HG03175 (cell line): Measurements from ENCODE around the gene MCM9.
"Not testable (repeated sequence)": the region's sequence is repeated elsewhere in the genome, so short reads cannot be mapped to it uniquely, and the experiment has no call there.

Experiments
- ATAC-seq: cut with Tn5 transposase; IDR thresholded peaks from one replicate; pipeline ENCODE4 v1.9.1; 2021; ENCODE audit warnings: mild to moderate bottlenecking, moderate library complexity; ENCODE audit not compliant: unreplicated experiment

MCM9 gene

DNA sequence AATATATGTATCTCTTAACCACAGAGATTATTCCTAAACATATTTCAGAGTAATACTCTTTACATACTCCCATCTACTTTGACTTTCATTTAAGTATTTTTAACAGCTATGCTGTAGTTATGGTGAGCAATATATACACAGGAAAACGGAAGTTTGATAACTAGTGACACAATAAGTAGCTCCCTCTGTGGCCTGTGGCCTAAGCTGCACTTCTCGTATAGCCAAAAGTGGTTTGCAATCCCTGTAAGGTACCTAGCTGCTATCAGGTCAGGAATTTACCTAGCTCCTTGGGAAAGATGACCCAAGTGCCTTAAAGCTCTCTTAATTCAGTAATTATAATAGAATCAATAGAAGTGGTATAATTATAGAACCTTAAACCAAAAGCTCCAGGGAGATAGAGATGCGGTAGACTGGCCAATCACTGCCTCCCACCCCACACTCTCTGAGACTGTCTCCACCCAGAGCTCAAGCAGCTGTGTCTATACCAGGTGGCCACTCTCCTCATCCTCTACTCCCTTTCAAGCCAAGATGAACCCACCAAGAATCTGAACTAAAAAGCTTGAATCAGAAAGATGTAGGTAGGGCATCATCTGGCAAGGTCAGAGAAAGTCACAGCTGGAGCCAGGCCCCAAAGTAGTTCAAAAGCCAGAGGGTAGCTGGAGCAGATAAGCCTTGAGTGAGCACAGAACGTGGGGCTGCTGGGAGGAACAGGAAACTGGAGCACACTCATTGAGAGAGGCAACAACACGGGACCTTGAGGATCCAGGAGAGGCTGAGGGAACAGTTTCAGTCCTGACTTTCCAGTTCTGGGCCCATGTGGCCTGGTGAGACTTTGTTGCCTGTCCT, 125.9 kb downstream of the MCM9 start:
- peak; percentile 72 for ATAC-seq

- ATAC-seq = no peak
Observed at GRCh38 chr6:118804091-118804490, 130.9 kb downstream of the MCM9 start.

GRCh38 chr6:118801257-118801656, 133.7 kb downstream of the MCM9 start:
- no peak for ATAC-seq

GRCh38 chr6:118800394-118801071, 134.4 kb downstream of the MCM9 start:
- peak; percentile 96 for ATAC-seq

GRCh38 chr6:118799826-118800225, 135.1 kb downstream of the MCM9 start:
- no peak for ATAC-seq

GRCh38 chr6:118796548-118796947, 138.4 kb downstream of the MCM9 start:
- not testable (repeated sequence) for ATAC-seq

- no peak for ATAC-seq
Observed at GRCh38 chr6:118791499-118791898, 143.5 kb downstream of the MCM9 start.

DNA sequence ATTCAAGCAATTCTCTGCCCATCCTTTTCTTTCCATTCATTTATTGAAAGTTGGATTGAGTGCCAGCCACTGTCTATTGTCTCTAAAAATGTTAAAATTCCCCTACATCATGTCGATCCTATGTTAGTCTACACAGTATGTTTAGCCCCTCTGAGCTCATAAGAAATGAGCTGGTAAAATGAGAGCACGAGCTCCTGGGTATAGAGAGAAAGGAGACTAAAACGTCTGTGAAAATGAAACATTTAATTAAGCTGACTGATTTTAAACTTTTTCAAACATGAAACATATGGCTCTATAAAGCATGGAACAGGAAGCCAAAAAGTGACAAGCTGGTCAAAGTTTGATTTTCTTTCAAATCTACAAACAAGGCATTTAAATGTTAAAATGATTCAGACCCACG, 145.0 kb downstream of the MCM9 start:
- ATAC-seq = no peak

- ATAC-seq = no peak
Observed at GRCh38 chr6:118789419-118789818, 145.5 kb downstream of the MCM9 start.

DNA sequence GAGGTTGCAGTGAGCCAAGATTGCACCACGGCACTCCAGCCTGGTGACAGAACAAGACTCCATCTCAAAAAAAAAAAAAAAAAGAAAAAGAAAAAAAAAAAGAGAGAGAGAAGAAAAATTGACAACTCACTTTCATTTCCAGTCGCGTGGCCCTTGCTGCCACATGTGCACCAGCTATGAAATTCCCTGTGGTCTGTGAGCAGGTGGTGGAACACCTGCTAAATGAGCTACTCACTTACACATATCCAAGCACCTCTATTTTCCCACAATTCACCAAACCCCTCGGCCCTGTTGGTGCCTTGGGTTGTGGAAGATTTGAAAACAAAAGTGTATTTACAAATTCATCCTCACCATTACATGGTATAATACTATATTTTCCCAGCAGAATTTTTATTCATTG, 146.3 kb downstream of the MCM9 start:
- no peak for ATAC-seq

DNA sequence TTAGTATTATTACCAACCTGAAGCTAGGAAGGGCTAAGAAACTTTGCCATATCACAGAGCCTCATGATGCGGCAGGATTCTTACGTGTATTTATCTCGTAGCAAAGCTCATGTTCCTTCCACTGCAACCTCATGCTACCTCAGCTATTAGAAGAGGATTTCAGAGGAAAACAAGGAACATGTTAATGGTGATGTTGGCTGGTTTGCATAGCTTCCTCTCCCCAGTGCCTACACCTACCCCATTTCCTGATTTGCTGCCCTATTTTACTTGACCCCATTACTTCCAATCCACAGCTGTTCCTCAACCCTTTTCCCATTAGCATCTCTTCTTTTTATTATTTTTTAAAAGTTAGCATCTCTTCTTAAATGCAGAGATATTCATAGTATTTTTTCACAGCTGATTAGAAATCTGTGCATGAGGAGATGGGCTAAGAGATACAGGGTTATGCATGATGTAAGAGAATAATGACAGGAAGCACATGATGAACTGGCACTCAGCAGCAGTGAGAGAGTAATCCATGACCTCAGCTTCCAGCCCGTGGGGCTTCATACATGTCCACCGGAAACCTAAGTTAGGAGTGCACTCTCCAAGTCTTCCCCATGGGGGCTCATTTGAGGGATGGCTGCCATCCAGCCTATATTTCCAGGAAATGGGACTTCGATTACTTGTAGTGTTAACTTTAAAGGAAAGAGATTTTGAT, 147.1 kb downstream of the MCM9 start:
- no peak for ATAC-seq

GRCh38 chr6:118786596-118787453, 148.1 kb downstream of the MCM9 start:
- no peak for ATAC-seq

DNA sequence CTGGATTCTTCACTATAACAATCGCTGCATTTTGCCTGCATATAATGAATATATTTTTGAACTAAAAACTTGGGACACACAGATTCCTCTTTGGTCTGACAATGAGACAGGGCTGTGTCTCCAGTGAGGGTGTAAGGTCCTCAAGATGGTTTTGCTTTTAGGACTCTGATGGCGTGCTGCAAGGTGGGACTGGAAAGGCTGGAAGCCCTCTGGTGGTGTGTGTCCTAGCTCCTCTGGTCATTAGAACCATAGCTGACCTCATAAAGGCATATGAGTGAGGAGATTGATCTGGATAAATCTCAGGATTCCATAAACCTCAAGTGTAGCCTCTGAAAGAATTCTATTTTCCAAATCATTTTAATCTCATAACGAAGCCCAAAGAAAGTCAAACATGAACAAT, 149.4 kb downstream of the MCM9 start:
- ATAC-seq = no peak

- ATAC-seq = no peak
Observed at GRCh38 chr6:118784641-118785164, 150.3 kb downstream of the MCM9 start.

DNA sequence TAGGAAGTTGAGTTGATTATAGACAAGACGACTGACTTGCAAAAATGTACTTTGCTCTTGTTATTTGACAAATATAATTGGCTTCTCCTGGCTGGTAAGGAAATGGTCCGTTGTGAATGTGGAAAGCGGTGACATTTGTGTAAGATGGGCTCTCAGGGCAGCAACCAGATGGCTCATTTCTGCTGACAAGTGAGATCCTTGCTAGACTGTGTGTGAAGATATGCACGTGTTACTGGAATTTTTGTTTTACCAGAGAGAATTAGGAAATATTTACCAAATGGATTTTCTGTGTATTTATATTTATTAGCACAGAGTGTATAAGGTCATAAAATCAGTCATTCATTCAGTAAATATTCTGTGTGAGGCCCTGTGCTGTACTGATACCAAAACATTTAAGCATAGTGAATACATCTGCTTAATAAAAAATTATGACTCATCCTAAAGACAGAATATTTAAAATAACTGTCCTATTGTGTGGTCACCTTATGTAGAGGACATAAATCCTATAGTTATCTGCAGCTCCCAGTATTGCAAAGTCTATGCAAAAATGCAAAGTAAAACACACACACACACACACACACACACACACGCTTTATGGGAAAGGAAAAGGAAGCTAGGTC, 150.9 kb downstream of the MCM9 start:
- no peak for ATAC-seq

DNA sequence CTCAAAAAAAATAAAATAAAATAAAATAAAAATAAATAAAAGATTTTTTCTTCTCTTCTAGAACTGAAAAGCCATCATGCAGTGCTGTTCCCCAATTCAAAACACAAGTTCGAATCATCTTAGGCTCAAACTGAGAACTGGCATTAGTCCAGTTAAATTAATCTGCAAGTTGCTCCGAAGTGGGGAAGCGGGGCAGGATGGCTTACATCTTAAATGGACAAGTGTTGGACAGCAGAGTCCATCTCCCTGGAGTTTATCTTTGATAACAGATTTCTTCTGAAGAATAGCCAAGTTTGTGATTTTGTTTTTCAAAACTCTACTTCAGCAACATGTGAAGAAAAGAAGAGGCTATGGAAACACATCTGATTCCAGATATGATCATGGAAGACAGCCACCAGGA, 152.3 kb downstream of the MCM9 start:
- no peak for ATAC-seq

DNA sequence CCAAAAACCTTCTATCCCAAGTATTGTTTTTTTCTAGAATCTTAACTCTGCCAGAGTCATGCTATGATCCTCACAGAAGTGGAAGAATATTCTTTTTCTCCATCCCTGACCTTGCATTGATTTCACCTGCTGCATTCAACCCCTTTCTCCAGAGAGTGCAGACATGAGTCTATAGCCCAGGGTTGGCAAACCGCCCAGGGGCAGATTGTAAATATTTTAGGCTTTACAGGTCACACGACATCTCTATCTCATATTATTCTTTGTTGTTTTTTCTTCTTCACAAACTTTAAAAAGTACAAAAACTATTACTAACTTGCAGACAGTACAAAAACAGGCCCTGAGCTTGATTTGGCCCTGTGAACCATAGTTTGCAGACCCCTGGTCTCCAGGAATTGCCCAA, 153.1 kb downstream of the MCM9 start:
- no peak for ATAC-seq

GRCh38 chr6:118780668-118781067, 154.3 kb downstream of the MCM9 start:
- ATAC-seq = no peak

GRCh38 chr6:118776607-118777549, 158.1 kb downstream of the MCM9 start:
- peak; percentile 89 for ATAC-seq
